ENCODE results near the gene OR52B2.
"Not testable (repeated sequence)": the region's sequence is repeated elsewhere in the genome, so short reads cannot be mapped to it uniquely, and the experiment has no call there.

OR52B2 gene

GRCh38 chr11:6152126-6152525 is 18.0 kb downstream of the OR52B2 start:
- no peak for DNase-seq (ENCODE audit: low read depth)

GRCh38 chr11:6151117-6151516 is 19.0 kb downstream of the OR52B2 start:
- DNase-seq (ENCODE audit: low read depth), result no peak

- not testable (repeated sequence) for DNase-seq (ENCODE audit: low read depth)
Measured at GRCh38 chr11:6143737-6144136, 26.4 kb downstream of the OR52B2 start.

GRCh38 chr11:6142936-6143335 is 27.2 kb downstream of the OR52B2 start:
- DNase-seq (ENCODE audit: low read depth), result no peak

- not testable (repeated sequence) for DNase-seq (ENCODE audit: low read depth)
Measured at GRCh38 chr11:6135936-6136335, 34.2 kb downstream of the OR52B2 start.

- DNase-seq (ENCODE audit: low read depth), result no peak
Measured at GRCh38 chr11:6132431-6132830, 37.7 kb downstream of the OR52B2 start.

- DNase-seq (ENCODE audit: low read depth), result no peak
Measured at GRCh38 chr11:6129635-6130034, 40.5 kb downstream of the OR52B2 start.

- no peak for DNase-seq (ENCODE audit: low read depth)
Measured at GRCh38 chr11:6129011-6129410, 41.1 kb downstream of the OR52B2 start.

- no peak for DNase-seq (ENCODE audit: low read depth)
Measured at GRCh38 chr11:6127881-6128280, 42.2 kb downstream of the OR52B2 start.

- no peak for DNase-seq (ENCODE audit: low read depth)
Measured at GRCh38 chr11:6124245-6124644, 45.9 kb downstream of the OR52B2 start.
